Fibroblast of skin of right quadriceps (primary cell): ENCODE data around the gene SERPINB11.
"Not testable (repeated sequence)": the region's sequence is repeated elsewhere in the genome, so short reads cannot be mapped to it uniquely, and the experiment has no call there.

Experiments used
- DNase-seq: peaks from one replicate; pipeline ENCODE4 v3.0.0-alpha.2; 2013

The SERPINB11 gene

DNA sequence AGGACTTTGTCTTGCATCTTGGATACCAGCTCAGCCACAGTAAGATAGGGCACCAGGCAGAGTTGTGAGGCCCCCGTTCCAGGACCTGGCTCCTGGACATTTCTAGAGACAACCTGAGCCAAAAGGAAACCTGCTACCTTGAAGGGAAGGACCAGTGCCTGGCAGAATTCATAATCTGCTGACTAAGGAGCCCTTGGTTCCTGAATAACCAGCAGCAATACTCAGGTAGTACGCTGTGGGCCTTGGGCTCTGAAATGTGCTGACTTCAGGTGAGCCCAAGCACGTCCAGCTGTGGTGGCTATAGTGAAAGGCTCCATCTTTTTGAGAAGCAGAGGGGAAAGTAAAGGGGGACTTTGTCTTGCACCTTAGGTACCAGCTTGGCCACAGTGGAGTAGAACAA, 28.5 kb downstream of the SERPINB11 start:
- no peak for DNase-seq

DNA sequence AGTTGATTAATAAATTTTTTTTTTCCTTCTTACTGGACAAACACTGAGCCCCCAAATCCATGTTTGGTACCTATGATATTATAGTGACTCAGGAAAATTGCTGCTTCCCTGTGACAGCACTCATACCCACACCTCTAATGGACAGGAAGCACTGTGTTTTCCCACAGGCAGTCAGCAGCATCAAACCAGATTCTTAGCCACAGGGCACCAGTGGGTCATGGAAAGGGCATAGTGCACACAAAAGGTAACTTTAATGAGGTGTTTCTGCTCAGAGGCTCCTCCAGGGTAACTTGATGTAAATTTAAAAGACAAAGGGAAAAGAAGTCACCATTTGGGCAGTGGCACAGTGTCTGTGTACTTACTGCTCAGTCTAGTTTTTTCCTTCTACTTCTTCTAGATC, 34.1 kb downstream of the SERPINB11 start:
- DNase-seq, result peak; percentile 23

DNA sequence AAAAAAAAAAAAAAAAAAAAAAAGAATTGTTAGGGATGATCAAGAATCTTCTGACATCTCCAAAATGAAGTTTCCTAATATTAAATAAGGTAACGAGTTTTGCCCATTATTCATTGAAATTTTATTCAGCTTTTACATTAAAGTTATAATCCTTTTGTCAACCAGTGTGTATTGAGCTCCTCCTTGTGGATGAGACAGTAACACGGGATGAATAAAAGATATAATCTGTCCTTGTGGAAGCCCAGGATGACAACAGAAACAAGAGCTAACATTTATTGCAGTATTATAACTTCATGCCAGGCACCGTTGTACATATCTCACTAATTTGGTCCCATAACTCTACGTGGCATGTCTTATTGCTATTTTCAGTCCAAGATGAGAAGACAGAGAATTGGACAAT, 39.0 kb downstream of the SERPINB11 start:
- DNase-seq, result peak; percentile 58

DNA sequence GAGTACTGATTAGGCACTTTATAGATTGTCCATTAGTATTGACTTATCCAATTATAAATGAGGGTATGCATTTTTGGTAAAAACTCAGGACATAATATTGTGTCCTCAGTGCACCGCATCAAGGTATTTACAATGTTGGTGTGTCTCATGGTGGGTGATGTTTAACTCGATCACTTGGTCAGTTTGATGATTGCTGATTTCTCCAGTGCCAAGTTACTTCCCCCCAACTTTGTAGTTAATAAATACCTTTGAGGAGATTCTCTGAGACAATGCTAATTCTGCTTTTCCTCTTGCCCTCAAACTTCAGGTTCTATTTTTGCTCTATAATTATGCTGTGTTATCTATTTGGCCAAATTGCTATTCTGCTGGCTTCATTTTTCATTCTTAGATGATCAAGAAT, 44.2 kb downstream of the SERPINB11 start:
- no peak for DNase-seq

- DNase-seq, result no peak
Measured at GRCh38 chr18:63749489-63749888, 46.7 kb downstream of the SERPINB11 start.

GRCh38 chr18:63752636-63753035, 49.9 kb downstream of the SERPINB11 start:
- no peak for DNase-seq

DNA sequence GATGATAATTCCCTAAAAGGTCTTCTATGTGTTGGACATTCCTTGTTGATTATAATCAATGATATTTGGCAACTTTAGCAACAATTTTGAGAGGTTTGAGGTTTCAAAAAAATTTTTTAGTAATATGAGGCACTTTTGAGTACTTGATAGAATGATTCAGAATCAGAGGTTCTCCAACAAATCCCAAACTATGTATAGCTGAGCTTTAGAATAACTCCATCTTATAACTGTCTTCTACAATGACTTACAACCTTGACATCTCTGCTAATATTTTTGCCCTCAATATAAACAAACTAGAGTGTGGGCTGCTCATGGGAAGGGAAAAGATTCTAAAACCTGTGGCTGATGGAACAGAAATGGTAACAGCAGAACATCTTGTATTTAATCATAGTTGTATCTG, 50.9 kb downstream of the SERPINB11 start:
- peak; percentile 56 for DNase-seq

DNA sequence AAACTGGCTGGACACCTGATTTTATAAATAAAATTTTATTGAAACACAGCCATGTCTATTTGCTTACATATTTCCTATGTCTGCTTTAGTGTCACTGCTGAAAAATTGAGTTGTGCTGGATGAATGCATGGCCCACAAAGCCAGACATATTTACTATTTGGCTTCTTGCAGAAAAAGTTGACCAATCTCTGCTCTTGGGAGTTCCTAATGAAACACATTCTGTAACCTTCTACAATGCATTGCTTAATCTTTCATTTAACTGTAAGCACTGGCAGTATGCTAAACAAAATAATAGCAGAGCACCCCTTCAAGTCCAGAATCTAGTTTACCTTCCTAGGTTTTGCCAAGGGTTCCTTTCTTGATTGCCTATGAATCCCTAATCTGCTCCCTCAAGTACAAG, 54.8 kb downstream of the SERPINB11 start:
- no peak for DNase-seq

GRCh38 chr18:63758615-63759240, 56.0 kb downstream of the SERPINB11 start:
- DNase-seq, result no peak

GRCh38 chr18:63759786-63760185, 57.0 kb downstream of the SERPINB11 start:
- DNase-seq, result not testable (repeated sequence)

- DNase-seq, result peak; percentile 90
Measured at GRCh38 chr18:63762518-63762917, 59.8 kb downstream of the SERPINB11 start.

DNA sequence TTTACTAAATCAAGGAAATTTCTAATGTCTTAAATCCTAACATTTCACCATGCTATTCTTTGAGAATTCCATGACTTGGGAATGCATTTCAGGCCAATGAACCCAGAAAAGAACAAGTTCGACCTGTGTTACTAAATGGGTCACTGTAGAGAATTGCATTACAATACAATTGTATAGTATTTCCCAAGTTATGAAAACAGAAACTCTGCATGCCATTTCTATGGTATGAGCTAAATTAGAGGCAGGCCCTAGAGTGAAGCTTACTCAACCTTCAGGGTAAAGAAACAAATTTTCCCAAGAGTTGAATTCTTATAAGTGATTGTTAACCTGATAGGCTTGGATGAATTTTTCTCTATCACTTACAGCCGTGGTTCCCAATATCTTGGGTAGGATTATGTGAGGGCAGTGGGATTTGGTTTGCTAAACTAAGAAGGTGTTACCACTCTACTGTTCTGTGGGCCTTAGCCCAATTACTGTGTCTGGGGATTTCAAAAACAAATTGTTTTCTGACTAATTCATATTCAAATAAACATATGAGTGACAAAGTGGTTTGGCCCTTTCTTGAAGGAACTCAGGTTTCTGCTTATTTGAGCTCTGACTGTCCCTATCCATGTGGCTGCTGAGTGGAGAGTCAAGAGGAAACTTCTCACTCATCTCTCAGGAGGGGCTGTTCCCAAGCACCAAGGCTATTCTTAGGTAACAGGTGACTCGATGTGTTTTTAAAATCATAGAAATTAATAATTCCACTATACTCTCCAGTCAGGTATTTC, 61.3 kb downstream of the SERPINB11 start:
- DNase-seq, result peak; percentile 44

- no peak for DNase-seq
Measured at GRCh38 chr18:63765837-63766236, 63.1 kb downstream of the SERPINB11 start.
